Measurements from ENCODE around the gene SAMD11. TPM values are rescaled to one million over a fixed set of nuclear protein-coding genes. Genes with fewer than 3 reads are reported as not detected.

Gene SAMD11
- total RNA-seq, 2 donors from 2014 or later: 4.5 to 61.6 TPM

GRCh38 chr1:958823-959730 is 35.4 kb downstream of the SAMD11 start, which contains the start of gene NOC2L:
NOC2L (minus strand) TSS chr1:959256; CDS start chr1:959240, 16 bp downstream.
- Histone ChIP-seq H3K9me3 (no peaks in the 10 kb centered on the region), H3K27ac (peak within 1 kb of the TSS in 1 of 2 donors; percentile 32), H3K4me3 (peak within 1 kb of the TSS; percentile 84 to 90), H3K27me3 (replicated peaks; ENCODE audit: insufficient read depth) (no peaks in the 10 kb centered on the region), H3K4me1 (replicated peaks) (peaks cover 6% of the 10 kb centered on the region), H3K36me3 (peaks cover 9 to 13% of the 10 kb centered on the region in 2 donors)
- TF ChIP-seq POLR2AphosphoS5 (IDR thresholded peaks at IDR 0.05): peak; percentile 88
- no peak for TF ChIP-seq CTCF (IDR thresholded peaks at IDR 0.05)
- DNase-seq (ENCODE audit: low spot score): peak; percentile 90
- intact Hi-C loops (cut with DNase I): no loop called here
- WGBS: 8% methylated on average over 67 of the region's 101 CpGs

GRCh38 chr1:959731-960362 is 36.1 kb downstream of the SAMD11 start:
- intact Hi-C loops (cut with DNase I): no loop called here
- DNase-seq (ENCODE audit: low spot score): no peak

DNA sequence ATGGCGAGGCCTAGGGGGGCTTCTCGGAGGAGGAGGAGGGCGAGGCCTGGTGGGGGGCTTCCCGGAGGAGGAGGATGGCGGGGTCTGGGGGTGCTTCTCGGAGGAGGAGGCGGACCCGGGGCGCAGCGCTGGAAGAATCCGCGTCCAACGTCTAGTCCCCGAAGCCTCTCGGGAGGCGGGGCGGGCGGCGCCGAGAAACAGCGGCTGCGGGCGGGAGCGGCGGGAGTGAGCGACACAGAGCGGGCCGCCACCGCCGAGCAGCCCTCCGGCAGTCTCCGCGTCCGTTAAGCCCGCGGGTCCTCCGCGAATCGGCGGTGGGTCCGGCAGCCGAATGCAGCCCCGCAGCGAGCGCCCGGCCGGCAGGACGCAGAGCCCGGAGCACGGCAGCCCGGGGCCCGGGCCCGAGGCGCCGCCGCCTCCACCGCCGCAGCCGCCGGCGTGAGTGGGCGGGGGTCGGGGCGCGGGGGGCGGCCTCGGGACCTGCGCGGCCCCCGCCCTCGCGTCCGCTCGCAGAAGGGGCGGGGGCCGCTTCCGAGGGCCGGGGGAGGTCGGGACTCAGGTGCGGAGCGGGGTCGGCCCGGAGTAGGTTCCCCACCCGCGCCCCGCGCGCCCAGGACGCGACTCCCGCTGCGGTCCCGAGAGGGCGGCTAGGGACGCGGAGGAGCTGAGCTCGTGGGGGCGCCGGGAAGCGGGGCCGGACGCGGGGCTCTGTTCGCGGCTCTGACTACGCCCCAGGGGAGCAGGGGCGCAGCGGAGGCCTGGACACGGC is 36.8 kb downstream of the SAMD11 start, which contains the start of gene KLHL17:
Gene KLHL17 (plus strand): TSS at position 222 of the 769 bp plus-strand sequence. CDS start 110 bp downstream, at position 332.
- peak; percentile 46 for DNase-seq (ENCODE audit: low spot score)
- H3K27ac ChIP-seq: no peak within 1 kb of the TSS
- peak within 1 kb of the TSS; percentile 84 to 90 for H3K4me3 ChIP-seq
- peaks cover 5 to 8% of the 10 kb centered on the region in 2 donors for H3K36me3 ChIP-seq
- no peak for TF ChIP-seq POLR2AphosphoS5 (IDR thresholded peaks at IDR 0.05)
- TF ChIP-seq CTCF (IDR thresholded peaks at IDR 0.05): no peak
- no peak for TF ChIP-seq POLR2A (IDR thresholded peaks at IDR 0.05)
- peaks cover 6% of the 10 kb centered on the region for H3K4me1 ChIP-seq (replicated peaks)
- no peaks in the 10 kb centered on the region for H3K9me3 ChIP-seq
- no peaks in the 10 kb centered on the region for H3K27me3 ChIP-seq (replicated peaks; ENCODE audit: insufficient read depth)
- intact Hi-C loops (cut with DNase I): no loop called here
- WGBS: 1% methylated on average over 82 of the region's 109 CpGs

More at GRCh38 chr1:959731-960362, 36.1 kb downstream of the SAMD11 start:
- Histone ChIP-seq H3K4me1 (replicated peaks) (peaks cover 6% of the 10 kb centered on the region), H3K27me3 (replicated peaks; ENCODE audit: insufficient read depth) (no peaks in the 10 kb centered on the region), H3K4me3 (peak overlapping the region; percentile 84 to 90), H3K36me3 (peaks cover 9 to 12% of the 10 kb centered on the region in 2 donors), H3K9me3 (no peaks in the 10 kb centered on the region), H3K27ac (no peak overlapping the region)
- WGBS: 26% methylated on average over 48 of the region's 57 CpGs
- no peak for TF ChIP-seq POLR2A (IDR thresholded peaks at IDR 0.05)
- TF ChIP-seq CTCF (IDR thresholded peaks at IDR 0.05): no peak
- TF ChIP-seq POLR2AphosphoS5 (IDR thresholded peaks at IDR 0.05): no peak

DNA sequence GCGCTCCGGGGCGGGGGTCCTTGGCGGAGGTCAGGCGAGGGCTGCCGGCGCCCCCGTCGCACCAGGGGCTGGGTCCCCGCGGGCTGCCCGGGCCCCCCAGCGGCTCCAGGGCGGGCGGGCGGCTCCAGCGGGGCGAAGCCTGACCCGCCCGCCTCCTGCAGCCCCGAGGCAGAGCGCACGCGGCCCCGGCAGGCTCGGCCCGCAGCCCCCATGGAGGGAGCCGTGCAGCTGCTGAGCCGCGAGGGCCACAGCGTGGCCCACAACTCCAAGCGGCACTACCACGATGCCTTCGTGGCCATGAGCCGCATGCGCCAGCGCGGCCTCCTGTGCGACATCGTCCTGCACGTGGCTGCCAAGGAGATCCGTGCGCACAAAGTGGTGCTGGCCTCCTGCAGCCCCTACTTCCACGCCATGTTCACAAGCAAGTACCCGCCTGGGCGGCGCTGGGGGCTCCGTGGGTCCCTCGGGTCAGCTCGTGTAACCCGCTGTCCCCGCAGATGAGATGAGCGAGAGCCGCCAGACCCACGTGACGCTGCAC is 37.5 kb downstream of the SAMD11 start:
- WGBS: 41% methylated on average over 48 of the region's 56 CpGs
- Histone ChIP-seq H3K27me3 (replicated peaks; ENCODE audit: insufficient read depth) (no peaks in the 10 kb centered on the region), H3K36me3 (peaks cover 0 to 6% of the 10 kb centered on the region in 2 donors), H3K4me3 (peak overlapping the region; percentile 84 to 90), H3K9me3 (no peaks in the 10 kb centered on the region), H3K4me1 (replicated peaks) (peaks cover 10% of the 10 kb centered on the region), H3K27ac (no peak overlapping the region)
- no peak for TF ChIP-seq CTCF (IDR thresholded peaks at IDR 0.05)
- intact Hi-C loops (cut with DNase I): no loop called here
- DNase-seq (ENCODE audit: low spot score): no peak

Measured in prostate gland (tissue), 2 donors.